ENCODE data around the gene IFI16. TPM values are rescaled to one million over a fixed set of nuclear protein-coding genes. Genes with fewer than 3 reads are reported as not detected.
"Not testable (repeated sequence)": the region's sequence is repeated elsewhere in the genome, so short reads cannot be mapped to it uniquely, and the experiment has no call there.

The IFI16 gene
- total RNA-seq, 1 experiment from 2014 or later = 2.9 TPM

- no peaks in the 10 kb centered on the region for H3K9me3 Mint-ChIP-seq
- no peak for TF ChIP-seq CTCF (conservative IDR thresholded peaks at IDR 0.05)
- WGBS (ENCODE audit: extremely low coverage, insufficient read length, low lambda C conversion rate) = no CpG with 5 or more reads among the region's 7 CpGs
- no peak overlapping the region for H2AFZ ChIP-seq (ENCODE audit: low read length)
- H3K4me2 ChIP-seq (ENCODE audit: insufficient read depth, insufficient read length, low read length) = no peak overlapping the region
- no peak overlapping the region for H3K56ac ChIP-seq (ENCODE audit: insufficient read length, low read depth, low read length)
- H3K27ac Mint-ChIP-seq = no peak overlapping the region
- no peaks in the 10 kb centered on the region for H4K20me1 ChIP-seq (ENCODE audit: control insufficient read depth, insufficient read depth, insufficient read length)
- no peak overlapping the region for H3K9ac ChIP-seq (ENCODE audit: extremely low read depth, insufficient read length, low read length)
- no peaks in the 10 kb centered on the region for H3K36me3 Mint-ChIP-seq (ENCODE audit: insufficient read depth in 1 of 3, low read depth in 3 of 3)
- no peak overlapping the region for H3K14ac ChIP-seq (ENCODE audit: insufficient read depth, low read length)
- no peak overlapping the region for H4K91ac ChIP-seq (ENCODE audit: insufficient read length, low read depth, low read length)
- H3K27me3 ChIP-seq (ENCODE audit: insufficient read depth, low read length) = no peaks in the 10 kb centered on the region
- H3K79me2 ChIP-seq (ENCODE audit: insufficient read depth, low read length) = no peaks in the 10 kb centered on the region
- DNase-seq = no peak
- H2BK5ac ChIP-seq (ENCODE audit: insufficient read length, low read length) = no peak overlapping the region
- H3K27ac ChIP-seq (ENCODE audit: insufficient read length, low read depth, low read length) = no peak overlapping the region
- no peak overlapping the region for H4K5ac ChIP-seq (ENCODE audit: insufficient read length, low read depth, low read length)
- H3K4ac ChIP-seq (ENCODE audit: low read depth, low read length) = no peak overlapping the region
- no peak overlapping the region for H2BK120ac ChIP-seq (ENCODE audit: low read depth, low read length, poor library complexity, severe bottlenecking)
- no peak overlapping the region for H4K8ac ChIP-seq (replicated peaks; ENCODE audit: insufficient read length, low read depth, low read length)
- no peaks in the 10 kb centered on the region for H3K79me1 ChIP-seq (ENCODE audit: insufficient read depth, low read depth, low read length, poor library complexity, severe bottlenecking)
- no peak overlapping the region for H3K4me3 Mint-ChIP-seq
- H2AK5ac ChIP-seq (ENCODE audit: insufficient read length, low read length) = no peak overlapping the region
- H2BK15ac ChIP-seq (ENCODE audit: low read depth, low read length) = no peak overlapping the region
- H2BK12ac ChIP-seq (ENCODE audit: insufficient read length, low read depth, low read length) = no peak overlapping the region
- H3K4me1 Mint-ChIP-seq = no peaks in the 10 kb centered on the region
- no peaks in the 10 kb centered on the region for H3K27me3 Mint-ChIP-seq (ENCODE audit: low read depth)
- no peak overlapping the region for H2BK20ac ChIP-seq (ENCODE audit: low read depth, low read length, poor library complexity, severe bottlenecking)
- no peak overlapping the region for H3K18ac ChIP-seq (ENCODE audit: insufficient read length, low read depth, low read length)
- no peaks in the 10 kb centered on the region for H3K23me2 ChIP-seq (ENCODE audit: insufficient read length, low read depth, low read length, poor library complexity, severe bottlenecking)
- H3T11ph ChIP-seq (ENCODE audit: low read length) = no peak overlapping the region
- no peak overlapping the region for H3K23ac ChIP-seq (ENCODE audit: insufficient read length, low read depth, low read length)
- no peaks in the 10 kb centered on the region for H3K9me3 ChIP-seq (ENCODE audit: control insufficient read depth, low read depth, low read length)
- H3K4me1 ChIP-seq (ENCODE audit: insufficient read depth, low read length) = no peaks in the 10 kb centered on the region
These were observed 31.4 kb downstream of the IFI16 start for GRCh38 chr1:159040893-159041724.

GRCh38 chr1:159046486-159046885, 36.8 kb downstream of the IFI16 start:
- not testable (repeated sequence) for H3K27ac ChIP-seq (ENCODE audit: insufficient read length, low read depth, low read length); H3K4me3 Mint-ChIP-seq; H4K20me1 ChIP-seq (ENCODE audit: control insufficient read depth, insufficient read depth, insufficient read length); H2BK20ac ChIP-seq (ENCODE audit: low read depth, low read length, poor library complexity, severe bottlenecking); H2BK120ac ChIP-seq (ENCODE audit: low read depth, low read length, poor library complexity, severe bottlenecking); H3K27me3 Mint-ChIP-seq (ENCODE audit: low read depth); H3K4me1 ChIP-seq (ENCODE audit: insufficient read depth, low read length); H2AK5ac ChIP-seq (ENCODE audit: insufficient read length, low read length); H3K56ac ChIP-seq (ENCODE audit: insufficient read length, low read depth, low read length); H3K79me1 ChIP-seq (ENCODE audit: insufficient read depth, low read depth, low read length, poor library complexity, severe bottlenecking); H4K91ac ChIP-seq (ENCODE audit: insufficient read length, low read depth, low read length); H3K9ac ChIP-seq (ENCODE audit: extremely low read depth, insufficient read length, low read length); H3K4me1 Mint-ChIP-seq; H3K23me2 ChIP-seq (ENCODE audit: insufficient read length, low read depth, low read length, poor library complexity, severe bottlenecking); H3K23ac ChIP-seq (ENCODE audit: insufficient read length, low read depth, low read length); DNase-seq; H3K36me3 Mint-ChIP-seq (ENCODE audit: insufficient read depth in 1 of 3, low read depth in 3 of 3); H2BK5ac ChIP-seq (ENCODE audit: insufficient read length, low read length); H3K14ac ChIP-seq (ENCODE audit: insufficient read depth, low read length); H2BK15ac ChIP-seq (ENCODE audit: low read depth, low read length); H3K18ac ChIP-seq (ENCODE audit: insufficient read length, low read depth, low read length); H3K79me2 ChIP-seq (ENCODE audit: insufficient read depth, low read length); H3K27me3 ChIP-seq (ENCODE audit: insufficient read depth, low read length); H3T11ph ChIP-seq (ENCODE audit: low read length); H4K5ac ChIP-seq (ENCODE audit: insufficient read length, low read depth, low read length); H4K8ac ChIP-seq (replicated peaks; ENCODE audit: insufficient read length, low read depth, low read length); H2BK12ac ChIP-seq (ENCODE audit: insufficient read length, low read depth, low read length); H3K4ac ChIP-seq (ENCODE audit: low read depth, low read length); H3K9me3 ChIP-seq (ENCODE audit: control insufficient read depth, low read depth, low read length); H3K9me3 Mint-ChIP-seq; H3K27ac Mint-ChIP-seq; H3K4me2 ChIP-seq (ENCODE audit: insufficient read depth, insufficient read length, low read length); H2AFZ ChIP-seq (ENCODE audit: low read length)
- WGBS (ENCODE audit: extremely low coverage, insufficient read length, low lambda C conversion rate) = no CpG with 5 or more reads among the region's 1 CpG
